Right lung (tissue), 5 donors: ENCODE data around the gene NIT2. TPM values are rescaled to one million over a fixed set of nuclear protein-coding genes. Genes with fewer than 3 reads are reported as not detected.
"Not testable (repeated sequence)": the region's sequence is repeated elsewhere in the genome, so short reads cannot be mapped to it uniquely, and the experiment has no call there.

Experiments used
- DNase-seq, 2 donors: peaks; one replicate each; pipeline ENCODE4 v3.0.0-alpha.2; 2013
- polyA plus RNA-seq, 5 donors: library from polyadenylated mRNA; unstranded; fragments of 120-200 nt; gene quantifications; one replicate each; pipeline versions ENCODE4 v1.2.1 to v1.2.3, GENCODE V29; 2013; ENCODE audit warnings: inconsistent platforms in 1 of 5, low replicate concordance in 1 of 5; ENCODE audit not compliant: insufficient read length in 5 of 5, insufficient read depth in 1 of 5

NIT2 gene
- polyA plus RNA-seq, 5 donors = 43.0 to 60.8 (median 47.0) TPM

GRCh38 chr3:100333970-100334487, 528 bp upstream of the NIT2 start:
- DNase-seq = no peak

DNA sequence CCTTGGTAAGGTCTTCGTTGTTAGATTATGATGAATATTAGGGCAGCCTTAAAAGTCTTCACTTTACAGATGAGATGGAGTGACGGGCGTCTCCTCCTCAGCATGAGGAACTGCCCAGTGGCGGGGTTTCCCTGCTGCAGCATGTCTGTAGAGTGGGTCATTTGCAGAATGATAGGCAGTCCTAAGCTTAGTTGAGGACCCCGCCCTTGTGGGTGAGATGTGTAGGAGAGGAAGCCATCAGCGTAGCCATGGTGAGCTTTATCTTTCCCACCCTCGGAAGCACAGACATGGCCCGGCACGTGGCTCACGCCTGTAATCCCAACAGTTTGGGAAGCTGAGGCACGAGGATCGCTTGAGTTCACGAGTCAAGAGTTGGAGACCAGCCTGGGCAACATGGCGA, 877 bp downstream of the NIT2 start:
- DNase-seq = peak in 1 of 2 donors; percentile 5

- DNase-seq = not testable (repeated sequence)
These were observed 1.7 kb downstream of the NIT2 start for GRCh38 chr3:100336229-100336628.

DNA sequence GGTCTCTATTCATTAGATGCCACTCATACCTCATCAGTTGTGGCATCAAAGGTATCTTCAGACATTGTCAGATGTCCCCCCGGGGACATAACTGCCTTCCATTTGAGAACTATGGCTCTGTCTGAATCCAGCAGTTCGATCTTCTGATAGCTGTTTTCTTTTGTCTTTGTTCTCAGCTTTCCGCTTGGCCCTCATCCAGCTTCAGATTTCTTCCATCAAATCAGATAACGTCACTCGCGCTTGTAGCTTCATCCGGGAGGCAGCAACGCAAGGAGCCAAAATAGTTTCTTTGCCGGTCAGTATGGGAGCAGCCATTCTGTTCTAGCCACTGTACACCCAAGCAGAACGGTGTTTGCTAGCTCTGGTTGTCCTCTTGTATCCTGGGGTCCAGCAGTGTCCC, 4.4 kb downstream of the NIT2 start:
- DNase-seq = no peak

DNA sequence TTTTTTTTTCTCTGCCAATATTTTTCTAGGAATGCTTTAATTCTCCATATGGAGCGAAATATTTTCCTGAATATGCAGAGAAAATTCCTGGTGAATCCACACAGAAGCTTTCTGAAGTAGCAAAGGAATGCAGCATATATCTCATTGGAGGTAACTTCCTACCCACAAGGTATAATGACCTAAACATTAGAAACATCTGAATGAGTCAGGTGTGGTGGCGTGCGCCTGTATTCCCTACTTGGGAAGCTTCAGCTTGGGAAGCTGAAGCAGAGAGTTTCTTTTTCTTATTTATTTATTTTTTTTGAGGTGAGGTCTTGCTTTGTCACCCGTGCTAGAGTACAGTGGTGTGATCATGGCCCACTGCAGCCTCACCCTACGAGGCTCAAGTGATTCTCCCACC, 5.2 kb downstream of the NIT2 start:
- DNase-seq = no peak

DNA sequence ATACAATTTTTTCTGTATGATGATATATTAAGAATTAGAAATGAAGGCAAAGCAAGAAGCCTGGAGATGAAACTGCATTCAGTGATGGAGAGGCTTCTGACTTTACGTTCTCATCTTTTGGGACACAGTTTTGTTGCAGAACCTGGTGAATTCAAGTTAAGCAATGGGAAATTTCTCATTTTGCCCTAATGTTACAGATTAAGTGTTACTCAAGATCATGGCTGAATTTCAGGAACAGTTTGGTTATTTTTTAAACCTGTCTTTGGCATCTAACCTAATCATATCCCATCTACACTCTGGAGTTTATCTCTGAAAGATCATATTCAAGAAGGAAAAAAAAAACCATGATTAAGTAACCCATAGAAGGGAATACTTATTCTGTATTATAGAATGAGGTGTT, 6.0 kb downstream of the NIT2 start:
- DNase-seq = no peak

DNA sequence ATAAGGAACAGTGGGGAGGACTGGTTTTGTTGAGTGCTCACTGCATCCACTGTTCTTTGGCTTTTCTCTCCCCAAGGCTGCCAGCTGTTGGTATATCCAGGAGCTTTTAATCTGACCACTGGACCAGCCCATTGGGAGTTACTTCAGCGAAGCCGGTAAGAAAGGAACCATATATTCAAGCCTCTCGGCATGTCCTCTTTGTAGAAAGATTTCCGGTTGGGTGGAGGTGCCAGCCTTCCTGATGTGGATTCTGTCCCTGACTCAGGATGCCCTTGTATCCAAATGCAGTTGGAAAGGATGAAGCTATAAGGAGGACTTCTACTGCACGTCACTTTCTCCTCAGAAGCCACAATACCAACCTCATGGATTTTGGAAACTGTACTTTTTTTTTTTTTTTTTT, 14.2 kb downstream of the NIT2 start:
- DNase-seq = no peak

GRCh38 chr3:100351770-100352169, 17.2 kb downstream of the NIT2 start:
- not testable (repeated sequence) for DNase-seq

GRCh38 chr3:100352296-100353231, 18.0 kb downstream of the NIT2 start:
- no peak for DNase-seq

- DNase-seq = no peak
These were observed 20.3 kb downstream of the NIT2 start for GRCh38 chr3:100354850-100355249.

DNA sequence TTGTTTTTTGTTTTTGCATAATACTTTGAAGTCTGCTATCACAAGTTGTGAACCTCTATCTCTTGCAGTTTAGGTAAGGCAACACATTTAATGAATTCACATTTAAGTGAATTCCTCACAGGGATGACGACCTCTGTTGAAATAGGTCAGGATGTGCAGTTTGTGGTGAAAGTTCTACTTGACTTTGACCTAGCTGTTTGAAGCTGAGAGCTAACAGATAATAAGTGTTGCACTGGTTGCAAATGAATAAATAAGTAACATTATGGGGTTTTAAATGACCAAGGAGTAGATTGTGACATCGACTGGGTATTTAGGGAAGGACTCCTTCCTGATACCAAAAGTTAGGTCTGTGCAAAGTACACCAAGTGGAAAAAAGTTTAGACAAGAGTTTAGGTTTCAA, 23.9 kb downstream of the NIT2 start:
- DNase-seq = no peak

DNA sequence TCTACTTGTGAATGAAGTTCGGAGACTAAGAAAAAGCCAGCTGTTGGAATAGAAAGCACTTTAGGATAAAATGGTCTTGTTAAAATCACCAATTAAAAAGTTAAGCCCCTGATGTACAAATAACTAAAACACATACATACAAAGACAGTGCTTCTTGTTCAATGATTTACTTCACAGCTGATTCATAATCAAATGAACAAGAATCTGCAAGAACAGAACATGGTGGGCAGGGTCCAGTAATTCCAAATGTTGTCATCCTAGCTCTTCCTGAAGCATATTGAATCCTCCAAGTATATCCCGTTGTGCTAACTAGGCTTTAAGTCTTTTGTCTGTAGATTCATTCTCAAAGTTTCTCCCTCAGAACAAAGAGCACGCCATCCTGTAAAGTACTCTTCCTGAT, 24.5 kb downstream of the NIT2 start:
- DNase-seq = no peak

- DNase-seq = no peak
These were observed 26.4 kb downstream of the NIT2 start for GRCh38 chr3:100360757-100361496.

GRCh38 chr3:100361897-100362296, 27.3 kb downstream of the NIT2 start:
- DNase-seq = no peak

DNA sequence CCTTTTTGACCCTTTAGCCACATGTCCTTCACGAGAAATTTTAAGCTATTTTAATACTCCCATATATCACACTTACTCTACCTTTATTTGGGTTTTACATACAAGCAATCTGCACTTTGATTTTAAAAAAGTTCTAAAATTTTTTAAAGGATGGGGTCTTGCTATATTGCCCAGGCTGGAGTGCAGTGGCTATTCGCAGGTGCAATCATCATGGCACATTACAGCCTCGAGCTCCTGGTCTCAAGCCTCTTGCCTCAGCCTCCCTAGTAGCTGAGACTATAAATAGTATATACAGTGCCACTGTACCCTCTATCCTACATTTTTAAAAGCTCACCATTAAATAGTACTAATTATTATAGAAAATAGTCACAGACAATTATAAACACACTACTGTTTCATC, 29.9 kb downstream of the NIT2 start:
- no peak for DNase-seq

- DNase-seq = no peak
These were observed 31.9 kb downstream of the NIT2 start for GRCh38 chr3:100366424-100366823.

DNA sequence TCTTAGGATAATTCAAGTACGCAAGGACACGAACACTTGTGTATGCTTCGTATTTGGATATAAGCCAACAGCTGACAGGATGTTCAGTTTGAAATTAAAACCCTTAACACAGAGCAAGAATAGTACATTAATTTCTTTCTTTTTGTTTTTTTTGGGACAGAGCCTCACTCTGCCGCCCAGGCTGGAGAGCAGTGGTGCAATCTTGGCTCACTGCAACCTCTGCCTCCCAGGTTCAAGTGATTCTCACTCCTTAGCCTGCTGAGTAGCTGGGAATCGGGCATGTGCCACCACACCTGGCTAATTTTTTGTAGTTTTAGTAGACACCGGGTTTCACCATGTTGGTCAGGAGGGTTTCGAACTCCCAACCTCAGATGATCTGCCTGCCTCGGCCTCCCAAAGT, 33.9 kb downstream of the NIT2 start:
- DNase-seq = no peak

DNA sequence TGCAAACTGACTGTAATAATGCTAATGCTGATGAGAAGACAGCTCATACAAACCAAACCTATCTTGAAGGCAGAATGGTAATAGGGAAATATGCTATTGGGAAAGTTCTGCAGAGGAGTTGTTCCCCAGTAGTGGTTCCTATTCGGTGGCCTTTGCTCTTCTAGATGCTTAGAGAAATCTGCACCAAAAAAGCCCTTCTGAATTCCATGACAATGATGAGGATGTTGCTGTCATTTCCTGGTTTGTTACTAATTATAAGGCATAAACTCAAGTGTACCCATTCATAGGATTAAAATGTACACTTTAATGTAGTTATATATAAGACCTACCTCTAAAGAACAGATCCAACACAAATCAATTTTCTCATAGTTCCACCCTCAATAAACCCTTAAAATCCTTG, 36.2 kb downstream of the NIT2 start:
- DNase-seq = no peak

GRCh38 chr3:100374521-100374920, 40.0 kb downstream of the NIT2 start:
- DNase-seq = no peak

- no peak for DNase-seq
These were observed 41.7 kb downstream of the NIT2 start for GRCh38 chr3:100376301-100376700.

DNA sequence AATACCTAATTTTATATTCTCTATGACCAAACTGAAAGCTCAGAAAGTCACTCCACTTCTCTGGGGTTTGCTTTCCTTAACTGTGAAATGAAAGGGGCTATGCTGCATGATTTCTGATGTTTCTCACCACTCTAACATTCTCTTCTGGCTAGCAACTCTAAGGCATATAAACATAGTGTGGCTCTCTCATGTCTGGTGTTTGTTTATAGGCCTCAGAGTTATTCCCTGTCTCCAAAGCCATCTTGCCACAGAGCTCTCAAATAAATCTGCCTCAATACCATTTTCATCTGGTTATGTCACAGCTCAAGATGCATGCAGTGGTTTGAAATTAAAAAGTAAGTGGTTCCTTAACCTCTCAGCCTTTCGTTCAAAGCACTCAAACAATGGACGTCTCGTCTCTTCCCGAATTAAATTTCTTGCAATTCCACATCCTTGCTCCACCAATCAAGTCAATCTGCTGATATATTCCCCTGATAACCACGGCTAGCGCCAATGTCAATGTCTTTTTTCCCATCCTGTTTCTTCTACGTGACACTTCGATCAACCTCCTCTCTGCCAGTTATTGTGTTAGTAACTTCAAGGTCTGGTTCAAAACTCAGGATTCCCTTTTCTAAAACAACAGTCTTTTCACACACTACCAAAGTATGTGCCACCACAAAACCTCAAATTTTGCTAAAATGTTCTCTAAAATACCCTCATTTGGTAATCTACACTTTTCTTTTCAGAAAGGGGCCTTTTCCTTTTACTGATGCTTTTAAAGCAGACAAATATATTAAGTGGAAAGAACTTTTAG, 50.4 kb downstream of the NIT2 start:
- DNase-seq = no peak
